Urinary bladder (tissue), 4 donors: Measurements from ENCODE around the gene RAB32. TPM values are rescaled to one million over a fixed set of nuclear protein-coding genes. Genes with fewer than 3 reads are reported as not detected.
"Not testable (repeated sequence)": the region's sequence is repeated elsewhere in the genome, so short reads cannot be mapped to it uniquely, and the experiment has no call there.

Experiments
- DNase-seq: peaks from one replicate; pipeline ENCODE4 v3.0.0-alpha.2; 2015; ENCODE audit errors: extremely low spot score
- H3K27ac ChIP-seq: one replicate; pipeline ENCODE4 v1.5.1; 2013; ENCODE audit warnings: low read depth, mild to moderate bottlenecking, moderate library complexity
- H3K36me3 ChIP-seq: one replicate; pipeline ENCODE4 v1.6.1; 2013; ENCODE audit warnings: mild to moderate bottlenecking, moderate library complexity; ENCODE audit not compliant: insufficient read depth
- H3K4me1 ChIP-seq: one replicate; pipeline ENCODE4 v1.6.1; 2013; ENCODE audit warnings: mild to moderate bottlenecking, moderate library complexity; ENCODE audit not compliant: insufficient read depth
- H3K4me3 ChIP-seq: one replicate; pipeline ENCODE4 v1.5.1; 2013; ENCODE audit warnings: low read depth, low read length
- WGBS: extraction: QIAGEN DNeasy Blood & Tissue Kit; methylation state at CpG from one replicate; pipeline ENCODE4 v1.1.7; 2013; 5-methylcytosine and 5-hydroxymethylcytosine counted together
- polyA plus RNA-seq: library from polyadenylated mRNA; stranded (reverse); fragments of 200-250 nt; gene quantifications from one replicate; pipeline ENCODE4 v1.2.3, GENCODE V29; 2013
- total RNA-seq: library from RNA; depleted of rRNA; stranded (reverse); fragments of >200 nt; gene quantifications from one replicate; pipeline ENCODE4 v1.2.3, GENCODE V29; 2014
- donor health status: healthy with polysubstance abuse.
- donor health status: healthy.

The RAB32 gene
- total and polyA plus RNA-seq, 2 donors: 28.0 to 30.6 TPM

- Histone ChIP-seq H3K4me1 (no peaks in the 10 kb centered on the region), H3K4me3 (no peak overlapping the region), H3K27ac (peak overlapping the region; percentile 23), H3K36me3 (peaks cover 2% of the 10 kb centered on the region)
- no peak for DNase-seq
- WGBS: 57% methylated on average over 7 of the region's 7 CpGs
Measured at GRCh38 chr6:146551545-146551944, 7.9 kb downstream of the RAB32 start.

GRCh38 chr6:146553377-146554135 lies 9.9 kb downstream of the RAB32 start:
- peaks cover 2% of the 10 kb centered on the region for H3K36me3 ChIP-seq
- 78% methylated on average over 7 of the region's 7 CpGs for WGBS

GRCh38 chr6:146560607-146561006 lies 17.0 kb downstream of the RAB32 start:
- Histone ChIP-seq H3K36me3 (no peaks in the 10 kb centered on the region), H3K4me1 (no peaks in the 10 kb centered on the region), H3K27ac (no peak overlapping the region), H3K4me3 (no peak overlapping the region)
- WGBS: 88% methylated on average over 1 of the region's 1 CpG
- no peak for DNase-seq

More at GRCh38 chr6:146553377-146554135, 9.9 kb downstream of the RAB32 start:
- no peaks in the 10 kb centered on the region for H3K4me1 ChIP-seq
- no peak for DNase-seq
- no peak overlapping the region for H3K27ac ChIP-seq
- no peak overlapping the region for H3K4me3 ChIP-seq

GRCh38 chr6:146566661-146567060 lies 23.0 kb downstream of the RAB32 start:
- not testable (repeated sequence) for H3K4me1 ChIP-seq, H3K36me3 ChIP-seq, H3K4me3 ChIP-seq, DNase-seq, H3K27ac ChIP-seq
- WGBS: 74% methylated on average over 2 of the region's 2 CpGs

GRCh38 chr6:146568619-146569018 lies 25.0 kb downstream of the RAB32 start:
- 87% methylated on average over 3 of the region's 3 CpGs for WGBS
- H3K36me3 ChIP-seq, H3K4me3 ChIP-seq, H3K4me1 ChIP-seq, H3K27ac ChIP-seq, DNase-seq: not testable (repeated sequence)

GRCh38 chr6:146574211-146574610 lies 30.6 kb downstream of the RAB32 start:
- DNase-seq: no peak

GRCh38 chr6:146578054-146578453 lies 34.4 kb downstream of the RAB32 start:
- H3K4me3 ChIP-seq: no peak overlapping the region
- H3K27ac ChIP-seq: no peak overlapping the region
- H3K4me1 ChIP-seq: no peaks in the 10 kb centered on the region
- H3K36me3 ChIP-seq: no peaks in the 10 kb centered on the region
- DNase-seq: no peak

More at GRCh38 chr6:146574211-146574610, 30.6 kb downstream of the RAB32 start:
- Histone ChIP-seq H3K27ac (no peak overlapping the region), H3K36me3 (no peaks in the 10 kb centered on the region), H3K4me3 (no peak overlapping the region), H3K4me1 (no peaks in the 10 kb centered on the region)
- 92% methylated on average over 1 of the region's 1 CpG for WGBS

- no peaks in the 10 kb centered on the region for H3K36me3 ChIP-seq
- WGBS: 74% methylated on average over 1 of the region's 1 CpG
- no peak overlapping the region for H3K4me3 ChIP-seq
- H3K27ac ChIP-seq: no peak overlapping the region
- no peaks in the 10 kb centered on the region for H3K4me1 ChIP-seq
- DNase-seq: no peak
Measured at GRCh38 chr6:146581968-146582367, 38.3 kb downstream of the RAB32 start.

GRCh38 chr6:146582857-146583256 lies 39.2 kb downstream of the RAB32 start:
- Histone ChIP-seq H3K36me3 (no peaks in the 10 kb centered on the region), H3K27ac (no peak overlapping the region), H3K4me3 (no peak overlapping the region), H3K4me1 (no peaks in the 10 kb centered on the region)
- 56% methylated on average over 5 of the region's 5 CpGs for WGBS
- no peak for DNase-seq

GRCh38 chr6:146583966-146584365 lies 40.3 kb downstream of the RAB32 start:
- Histone ChIP-seq H3K36me3 (no peaks in the 10 kb centered on the region), H3K4me1 (no peaks in the 10 kb centered on the region), H3K27ac (no peak overlapping the region), H3K4me3 (no peak overlapping the region)
- 42% methylated on average over 1 of the region's 1 CpG for WGBS
- DNase-seq: no peak

- Histone ChIP-seq H3K4me3 (no peak overlapping the region), H3K27ac (no peak overlapping the region), H3K36me3 (no peaks in the 10 kb centered on the region), H3K4me1 (no peaks in the 10 kb centered on the region)
- WGBS: 0% methylated on average over 1 of the region's 1 CpG
- no peak for DNase-seq
Measured at GRCh38 chr6:146587459-146587858, 43.8 kb downstream of the RAB32 start.

- no peak overlapping the region for H3K4me3 ChIP-seq
- DNase-seq: no peak
- WGBS: 98% methylated on average over 1 of the region's 1 CpG
- H3K27ac ChIP-seq: no peak overlapping the region
- no peaks in the 10 kb centered on the region for H3K36me3 ChIP-seq
- H3K4me1 ChIP-seq: no peaks in the 10 kb centered on the region
Measured at GRCh38 chr6:146590492-146590891, 46.9 kb downstream of the RAB32 start.

- no peaks in the 10 kb centered on the region for H3K36me3 ChIP-seq
- H3K4me3 ChIP-seq: no peak overlapping the region
- no peaks in the 10 kb centered on the region for H3K4me1 ChIP-seq
- no peak for DNase-seq
- no peak overlapping the region for H3K27ac ChIP-seq
Measured at GRCh38 chr6:146592451-146592850, 48.8 kb downstream of the RAB32 start.

GRCh38 chr6:146593986-146594385 lies 50.4 kb downstream of the RAB32 start:
- no peak for DNase-seq

More at GRCh38 chr6:146593986-146594385, 50.4 kb downstream of the RAB32 start:
- Histone ChIP-seq H3K4me1 (peaks cover 2% of the 10 kb centered on the region), H3K27ac (no peak overlapping the region), H3K4me3 (no peak overlapping the region), H3K36me3 (no peaks in the 10 kb centered on the region)
- WGBS: 91% methylated on average over 2 of the region's 2 CpGs
